ENCODE data around the gene RGS6.
"Not testable (repeated sequence)": the region's sequence is repeated elsewhere in the genome, so short reads cannot be mapped to it uniquely, and the experiment has no call there.

The RGS6 gene

GRCh38 chr14:71932229-71932981 lies at the start of gene RGS6:
Gene RGS6 (plus strand): TSS chr14:71932429.
- DNase-seq, result no peak

GRCh38 chr14:71883094-71883493 lies 49.1 kb upstream of the RGS6 start:
- no peak for DNase-seq

GRCh38 chr14:71885301-71885700 lies 46.9 kb upstream of the RGS6 start:
- DNase-seq, result no peak

GRCh38 chr14:71887802-71888201 lies 44.4 kb upstream of the RGS6 start:
- DNase-seq, result not testable (repeated sequence)

- no peak for DNase-seq
Observed at GRCh38 chr14:71890541-71890940, 41.7 kb upstream of the RGS6 start.

GRCh38 chr14:71891185-71891584 lies 41.0 kb upstream of the RGS6 start:
- no peak for DNase-seq

GRCh38 chr14:71891970-71892369 lies 40.3 kb upstream of the RGS6 start:
- DNase-seq, result no peak

- DNase-seq, result no peak
Observed at GRCh38 chr14:71905031-71905430, 27.2 kb upstream of the RGS6 start.

GRCh38 chr14:71905860-71906259 lies 26.4 kb upstream of the RGS6 start:
- DNase-seq, result no peak

- no peak for DNase-seq
Observed at GRCh38 chr14:71907793-71908515, 24.3 kb upstream of the RGS6 start.

- no peak for DNase-seq
Observed at GRCh38 chr14:71911669-71912068, 20.6 kb upstream of the RGS6 start.

- DNase-seq, result no peak
Observed at GRCh38 chr14:71913342-71913741, 18.9 kb upstream of the RGS6 start.

- DNase-seq, result no peak
Observed at GRCh38 chr14:71918955-71919354, 13.3 kb upstream of the RGS6 start.

GRCh38 chr14:71923513-71923912 lies 8.7 kb upstream of the RGS6 start:
- no peak for DNase-seq

GRCh38 chr14:71931492-71932228 lies 569 bp upstream of the RGS6 start:
- DNase-seq, result no peak

- no peak for DNase-seq
Observed at GRCh38 chr14:71933001-71933587, 865 bp downstream of the RGS6 start.

- not testable (repeated sequence) for DNase-seq
Observed at GRCh38 chr14:71938273-71938672, 6.0 kb downstream of the RGS6 start.

- DNase-seq, result not testable (repeated sequence)
Observed at GRCh38 chr14:71939344-71939743, 7.1 kb downstream of the RGS6 start.

- DNase-seq, result not testable (repeated sequence)
Observed at GRCh38 chr14:71940500-71940899, 8.3 kb downstream of the RGS6 start.

GRCh38 chr14:71941616-71942015 lies 9.4 kb downstream of the RGS6 start:
- DNase-seq, result not testable (repeated sequence)

GRCh38 chr14:71942904-71943694 lies 10.9 kb downstream of the RGS6 start:
- DNase-seq, result no peak

GRCh38 chr14:71943695-71944018 lies 11.4 kb downstream of the RGS6 start:
- no peak for DNase-seq

All from CD4-positive, alpha-beta T cell treated with Interleukin-6 for 4 hours (primary cell).